GM12801 (cell line): Measurements from ENCODE around the gene JHY.

Source experiments
- TF ChIP-seq, protein P1 (sequence below): IDR thresholded peaks from one replicate; pipeline ENCODE4 v1.5.1; 2011; ENCODE audit warnings: control low read depth; ENCODE audit not compliant: insufficient read length; ENCODE audit errors: extremely low read depth

The JHY gene

DNA sequence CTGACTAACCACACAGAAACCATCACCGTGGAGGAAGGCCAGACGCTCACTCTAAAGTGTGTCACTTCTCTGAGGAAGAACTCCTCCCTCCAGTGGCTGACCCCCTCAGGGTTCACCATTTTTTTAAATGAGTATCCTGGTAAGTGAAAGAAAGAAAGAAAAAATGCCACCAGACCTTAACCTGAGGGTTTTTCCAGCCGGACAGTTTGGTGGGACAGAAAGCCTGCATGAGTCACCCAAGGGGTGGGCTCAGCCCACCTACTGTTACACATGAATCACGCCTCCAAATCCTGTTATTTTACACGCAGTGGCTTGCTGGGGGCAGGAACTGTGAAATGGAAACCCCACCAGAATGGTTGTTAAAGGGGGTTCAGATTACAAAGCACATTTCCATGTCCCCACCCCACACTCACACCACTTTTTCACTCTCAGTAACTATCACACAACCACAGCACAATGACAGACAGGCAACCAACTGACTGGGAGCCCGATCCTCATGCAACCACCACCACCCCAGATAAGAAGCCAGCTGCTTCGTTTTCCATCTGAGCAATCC is 32.4 kb upstream of the JHY start:
- TF ChIP-seq, protein P1, sequence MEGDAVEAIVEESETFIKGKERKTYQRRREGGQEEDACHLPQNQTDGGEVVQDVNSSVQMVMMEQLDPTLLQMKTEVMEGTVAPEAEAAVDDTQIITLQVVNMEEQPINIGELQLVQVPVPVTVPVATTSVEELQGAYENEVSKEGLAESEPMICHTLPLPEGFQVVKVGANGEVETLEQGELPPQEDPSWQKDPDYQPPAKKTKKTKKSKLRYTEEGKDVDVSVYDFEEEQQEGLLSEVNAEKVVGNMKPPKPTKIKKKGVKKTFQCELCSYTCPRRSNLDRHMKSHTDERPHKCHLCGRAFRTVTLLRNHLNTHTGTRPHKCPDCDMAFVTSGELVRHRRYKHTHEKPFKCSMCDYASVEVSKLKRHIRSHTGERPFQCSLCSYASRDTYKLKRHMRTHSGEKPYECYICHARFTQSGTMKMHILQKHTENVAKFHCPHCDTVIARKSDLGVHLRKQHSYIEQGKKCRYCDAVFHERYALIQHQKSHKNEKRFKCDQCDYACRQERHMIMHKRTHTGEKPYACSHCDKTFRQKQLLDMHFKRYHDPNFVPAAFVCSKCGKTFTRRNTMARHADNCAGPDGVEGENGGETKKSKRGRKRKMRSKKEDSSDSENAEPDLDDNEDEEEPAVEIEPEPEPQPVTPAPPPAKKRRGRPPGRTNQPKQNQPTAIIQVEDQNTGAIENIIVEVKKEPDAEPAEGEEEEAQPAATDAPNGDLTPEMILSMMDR, result no peak

DNA sequence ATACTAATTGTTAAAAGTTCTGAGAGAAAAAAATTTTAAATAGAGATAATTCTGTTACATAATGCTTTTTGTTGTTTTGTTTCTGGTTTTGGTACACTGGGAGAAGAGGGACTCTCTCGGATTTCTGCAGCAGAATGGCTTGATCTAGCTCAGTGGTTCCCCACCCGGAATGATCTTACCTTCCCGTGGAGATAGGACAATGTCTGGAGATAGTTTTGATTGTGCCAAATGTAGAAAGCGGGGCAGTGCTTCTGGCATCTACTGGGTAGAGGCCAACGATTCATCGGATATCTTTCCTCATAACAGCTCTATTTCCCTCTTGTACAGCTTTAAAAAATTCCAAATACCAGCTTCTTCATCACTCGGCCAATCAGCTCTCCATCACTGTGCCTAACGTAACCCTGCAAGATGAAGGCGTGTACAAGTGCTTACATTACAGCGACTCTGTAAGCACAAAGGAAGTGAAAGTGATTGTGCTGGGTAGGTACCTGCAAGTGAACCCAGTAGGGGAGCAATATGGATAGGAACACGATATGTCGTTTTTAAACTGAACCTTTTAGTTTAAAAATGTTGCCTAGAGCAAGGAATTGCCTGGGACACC is 31.1 kb upstream of the JHY start:
- TF ChIP-seq, protein P1, result no peak

DNA sequence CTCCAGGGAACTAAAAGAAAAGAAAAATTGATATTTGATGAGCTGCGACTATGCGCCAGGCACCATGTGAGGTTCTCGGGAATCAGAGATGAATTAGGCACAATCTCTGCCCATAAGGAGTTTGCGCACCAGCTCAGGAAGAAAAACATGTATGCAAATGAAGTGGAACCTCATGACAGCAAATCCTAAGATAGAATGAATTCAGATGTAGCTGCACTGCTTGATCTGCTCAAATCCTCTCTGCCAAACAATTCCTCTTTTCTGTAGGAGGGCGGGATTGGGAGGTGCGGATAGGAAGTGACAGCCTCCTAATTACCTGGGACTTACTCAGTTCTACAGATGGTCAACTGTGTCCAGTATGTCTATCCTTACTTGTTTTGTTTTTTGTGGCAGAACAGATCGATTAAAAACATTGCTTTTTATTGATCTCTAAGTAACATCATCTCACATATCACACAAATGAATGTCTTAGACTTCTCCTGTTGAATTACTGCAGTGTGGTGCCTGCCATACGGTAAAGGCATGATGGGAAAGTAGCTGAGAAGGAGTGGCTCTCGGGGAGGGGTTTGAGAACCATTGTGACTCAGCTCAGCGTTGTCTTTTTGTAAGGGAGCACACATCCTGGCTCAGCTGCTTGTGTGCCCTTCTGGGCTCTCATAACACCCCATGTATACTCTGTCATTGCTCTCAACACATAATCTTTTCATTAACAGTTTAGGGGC is 30.3 kb upstream of the JHY start:
- TF ChIP-seq, protein P1, result no peak

DNA sequence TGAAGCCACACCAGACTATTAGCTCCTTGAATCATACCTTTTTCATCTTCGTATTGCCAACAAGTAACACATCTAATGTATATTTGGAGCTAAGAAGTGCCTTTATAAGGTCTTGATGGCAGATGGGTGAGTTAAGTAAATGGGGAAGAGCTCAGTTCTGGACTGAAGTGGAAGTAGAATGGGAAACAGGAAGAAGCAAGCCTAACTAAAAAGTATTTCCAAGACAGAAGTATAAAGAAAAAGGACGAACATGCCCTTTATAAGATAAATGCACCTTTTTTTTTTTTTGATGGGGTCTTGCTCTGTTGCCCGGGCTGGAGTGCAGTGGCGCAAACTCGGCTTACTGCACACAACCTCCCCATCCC is 29.8 kb upstream of the JHY start:
- TF ChIP-seq, protein P1, result no peak

DNA sequence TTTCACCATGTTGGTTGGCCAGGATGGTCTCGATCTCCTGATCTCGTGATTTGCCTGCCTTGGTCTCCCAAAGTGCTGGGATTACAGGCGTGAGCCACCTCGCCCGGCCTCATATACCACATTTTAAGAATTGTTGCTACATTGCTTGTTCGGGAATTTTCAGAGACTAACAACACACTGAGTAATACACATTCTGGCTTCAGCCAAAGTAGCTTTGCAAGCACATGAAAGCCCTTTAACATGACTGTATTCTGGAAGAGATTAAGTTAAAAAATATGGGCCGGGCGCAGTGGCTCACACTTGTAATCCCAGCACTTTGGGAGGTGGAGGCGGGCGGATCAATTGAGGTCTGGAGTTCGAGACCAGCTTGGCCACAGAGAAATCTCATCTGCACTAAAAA is 29.3 kb upstream of the JHY start:
- TF ChIP-seq, protein P1, result no peak

DNA sequence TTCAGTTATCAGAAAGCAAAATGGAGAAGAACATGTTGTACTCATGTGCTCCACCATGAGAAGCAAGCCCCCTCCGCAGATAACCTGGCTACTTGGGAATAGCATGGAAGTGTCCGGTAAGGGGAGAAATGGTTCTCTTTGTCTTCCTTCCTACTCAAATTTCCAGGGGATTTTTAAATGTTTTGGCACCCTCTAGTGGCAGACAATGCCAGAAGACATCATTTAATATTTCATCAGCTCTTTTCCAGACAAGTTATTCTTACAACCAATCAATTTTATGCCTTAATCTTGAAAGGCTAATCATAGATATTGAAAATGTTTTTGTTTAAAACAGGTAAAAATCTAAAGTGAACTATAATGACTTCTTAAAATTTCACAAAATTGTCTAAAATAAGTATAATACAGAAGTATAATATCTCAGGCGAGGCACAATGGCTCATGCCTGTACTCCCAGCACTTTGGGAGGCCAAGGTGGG is 28.6 kb upstream of the JHY start:
- TF ChIP-seq, protein P1, result no peak

DNA sequence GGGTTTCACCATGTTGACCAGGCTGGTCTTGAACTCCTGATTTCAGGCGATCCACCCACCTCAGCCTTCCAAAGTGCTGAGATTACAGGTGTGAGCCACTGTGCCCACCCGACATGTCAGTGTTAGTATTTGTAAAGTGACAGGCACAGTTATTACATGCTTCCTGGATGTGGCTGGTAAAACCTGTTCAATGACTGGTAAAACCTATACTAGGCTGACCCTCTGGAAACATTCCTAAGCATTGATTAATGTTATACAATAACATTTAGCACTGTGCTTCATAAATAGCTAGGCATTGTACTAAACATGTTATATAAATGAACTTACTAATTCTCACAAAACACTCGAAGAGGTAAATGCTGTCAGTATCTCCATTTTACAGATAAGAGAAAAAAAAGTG is 20.9 kb upstream of the JHY start:
- TF ChIP-seq, protein P1, result no peak
